ENCODE data around the gene NUCKS1.
A peak's percentile ranks its signal among the peaks of the same experiment; 100 is the strongest.

The NUCKS1 gene

GRCh38 chr1:205750138-205751035, at the start of gene NUCKS1:
Gene NUCKS1 (minus strand): TSS chr1:205750182. CDS start chr1:205749973, 209 bp downstream.
- DNase-seq = peak; percentile 99

- DNase-seq = no peak
Observed at GRCh38 chr1:205798577-205798976, 48.6 kb upstream of the NUCKS1 start.

GRCh38 chr1:205797168-205797567, 47.2 kb upstream of the NUCKS1 start:
- no peak for DNase-seq

- no peak for DNase-seq
Observed at GRCh38 chr1:205794011-205794730, 44.2 kb upstream of the NUCKS1 start.

- no peak for DNase-seq
Observed at GRCh38 chr1:205792961-205793673, 43.1 kb upstream of the NUCKS1 start.

- no peak for DNase-seq
Observed at GRCh38 chr1:205792481-205792881, 42.5 kb upstream of the NUCKS1 start.

GRCh38 chr1:205791568-205792180, 41.7 kb upstream of the NUCKS1 start:
- DNase-seq = peak; percentile 43

- DNase-seq = no peak
Observed at GRCh38 chr1:205787287-205787916, 37.4 kb upstream of the NUCKS1 start.

- no peak for DNase-seq
Observed at GRCh38 chr1:205786601-205787000, 36.6 kb upstream of the NUCKS1 start.

GRCh38 chr1:205785446-205785845, 35.5 kb upstream of the NUCKS1 start:
- DNase-seq = no peak

- DNase-seq = no peak
Observed at GRCh38 chr1:205783904-205784303, 33.9 kb upstream of the NUCKS1 start.

- no peak for DNase-seq
Observed at GRCh38 chr1:205783433-205783795, 33.4 kb upstream of the NUCKS1 start.

- no peak for DNase-seq
Observed at GRCh38 chr1:205782627-205783432, 32.8 kb upstream of the NUCKS1 start.

GRCh38 chr1:205780335-205780734, 30.4 kb upstream of the NUCKS1 start:
- DNase-seq = no peak

GRCh38 chr1:205777994-205778393, 28.0 kb upstream of the NUCKS1 start:
- DNase-seq = no peak

- DNase-seq = no peak
Observed at GRCh38 chr1:205775717-205776056, 25.7 kb upstream of the NUCKS1 start.

- peak; percentile 73 for DNase-seq
Observed at GRCh38 chr1:205775015-205775716, 25.2 kb upstream of the NUCKS1 start, which contains the start of gene RAB29. Gene RAB29 (minus strand): TSS chr1:205775482. CDS start chr1:205774956, 526 bp downstream.

- no peak for DNase-seq
Observed at GRCh38 chr1:205774198-205775014, 24.4 kb upstream of the NUCKS1 start.

GRCh38 chr1:205772607-205773032, 22.6 kb upstream of the NUCKS1 start:
- DNase-seq = no peak

GRCh38 chr1:205770618-205771017, 20.6 kb upstream of the NUCKS1 start:
- no peak for DNase-seq
